Measurements from ENCODE around the gene OPCML. TPM values are rescaled to one million over a fixed set of nuclear protein-coding genes. Genes with fewer than 3 reads are reported as not detected.

Gene OPCML
- total RNA-seq, 1 donor from 2014 or later: not detected

- TF ChIP-seq, protein P1, sequence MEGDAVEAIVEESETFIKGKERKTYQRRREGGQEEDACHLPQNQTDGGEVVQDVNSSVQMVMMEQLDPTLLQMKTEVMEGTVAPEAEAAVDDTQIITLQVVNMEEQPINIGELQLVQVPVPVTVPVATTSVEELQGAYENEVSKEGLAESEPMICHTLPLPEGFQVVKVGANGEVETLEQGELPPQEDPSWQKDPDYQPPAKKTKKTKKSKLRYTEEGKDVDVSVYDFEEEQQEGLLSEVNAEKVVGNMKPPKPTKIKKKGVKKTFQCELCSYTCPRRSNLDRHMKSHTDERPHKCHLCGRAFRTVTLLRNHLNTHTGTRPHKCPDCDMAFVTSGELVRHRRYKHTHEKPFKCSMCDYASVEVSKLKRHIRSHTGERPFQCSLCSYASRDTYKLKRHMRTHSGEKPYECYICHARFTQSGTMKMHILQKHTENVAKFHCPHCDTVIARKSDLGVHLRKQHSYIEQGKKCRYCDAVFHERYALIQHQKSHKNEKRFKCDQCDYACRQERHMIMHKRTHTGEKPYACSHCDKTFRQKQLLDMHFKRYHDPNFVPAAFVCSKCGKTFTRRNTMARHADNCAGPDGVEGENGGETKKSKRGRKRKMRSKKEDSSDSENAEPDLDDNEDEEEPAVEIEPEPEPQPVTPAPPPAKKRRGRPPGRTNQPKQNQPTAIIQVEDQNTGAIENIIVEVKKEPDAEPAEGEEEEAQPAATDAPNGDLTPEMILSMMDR (IDR thresholded peaks at IDR 0.05): no peak
- Histone ChIP-seq H3K4me3 (no peak overlapping the region), H3K36me3 (no peaks in the 10 kb centered on the region), H3K4me1 (no peaks in the 10 kb centered on the region), H3K27ac (no peak overlapping the region), H3K9me3 (no peaks in the 10 kb centered on the region), H3K27me3 (no peaks in the 10 kb centered on the region)
- no peak for DNase-seq (ENCODE audit: low spot score in 2 of 2)
- intact Hi-C loops (cut with DNase I): no loop called here
Measured at GRCh38 chr11:132973686-132974085, 558.6 kb downstream of the OPCML start.

GRCh38 chr11:132972565-132972964 is 559.7 kb downstream of the OPCML start:
- DNase-seq (ENCODE audit: low spot score in 2 of 2): no peak
- Histone ChIP-seq H3K4me1 (no peaks in the 10 kb centered on the region), H3K27me3 (no peaks in the 10 kb centered on the region), H3K36me3 (no peaks in the 10 kb centered on the region), H3K27ac (no peak overlapping the region), H3K4me3 (no peak overlapping the region), H3K9me3 (no peaks in the 10 kb centered on the region)
- intact Hi-C loops (cut with DNase I): no loop called here
- TF ChIP-seq, protein P1 (IDR thresholded peaks at IDR 0.05): no peak

DNA sequence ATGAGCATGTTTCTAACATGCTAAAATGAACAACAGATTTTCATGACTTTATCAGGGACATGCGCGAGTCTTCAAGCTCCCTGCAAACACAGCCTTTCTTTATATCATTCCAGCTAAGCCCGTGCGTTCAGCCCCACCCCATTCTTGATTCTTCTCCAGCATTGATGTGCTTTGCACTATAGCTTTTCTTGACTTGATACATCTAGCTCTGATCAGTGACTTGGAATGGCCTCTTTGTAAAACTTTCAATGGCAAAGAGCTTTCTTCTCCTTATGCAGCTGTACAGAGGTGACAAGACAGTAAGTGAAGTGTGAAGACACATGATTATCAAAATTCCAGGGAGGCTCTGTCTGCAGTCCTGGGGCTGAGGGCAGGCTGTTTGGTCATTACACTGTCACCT is 561.0 kb downstream of the OPCML start:
- Histone ChIP-seq H3K36me3 (no peaks in the 10 kb centered on the region), H3K9me3 (no peaks in the 10 kb centered on the region), H3K4me3 (no peak overlapping the region), H3K4me1 (no peaks in the 10 kb centered on the region), H3K27ac (no peak overlapping the region), H3K27me3 (no peaks in the 10 kb centered on the region)
- intact Hi-C loops (cut with DNase I): no loop called here
- DNase-seq (ENCODE audit: low spot score in 2 of 2): no peak
- TF ChIP-seq, protein P1 (IDR thresholded peaks at IDR 0.05): no peak

DNA sequence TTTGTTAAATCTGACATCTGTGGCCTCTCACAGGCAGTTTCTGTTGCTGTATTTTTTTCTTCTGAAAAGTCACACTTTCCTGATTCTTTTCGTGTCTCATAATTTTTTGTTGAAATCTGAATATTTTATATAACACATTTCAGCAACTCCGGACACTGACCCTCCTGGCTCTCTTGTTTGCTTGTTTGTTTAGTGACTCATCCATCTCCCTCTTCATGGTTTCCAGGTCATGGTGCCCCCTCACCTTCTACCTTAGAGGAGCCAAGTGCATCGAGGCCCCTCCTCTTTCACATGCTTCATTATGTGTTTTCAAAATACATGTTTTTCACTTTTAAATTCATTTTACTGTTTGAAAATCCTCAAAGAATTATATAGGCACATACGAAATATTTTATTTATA is 562.4 kb downstream of the OPCML start:
- DNase-seq (ENCODE audit: low spot score in 2 of 2): no peak
- Histone ChIP-seq H3K4me1 (no peaks in the 10 kb centered on the region), H3K4me3 (no peak overlapping the region), H3K36me3 (no peaks in the 10 kb centered on the region), H3K27me3 (no peaks in the 10 kb centered on the region), H3K27ac (no peak overlapping the region), H3K9me3 (no peaks in the 10 kb centered on the region)
- TF ChIP-seq, protein P1 (IDR thresholded peaks at IDR 0.05): no peak
- intact Hi-C loops (cut with DNase I): no loop called here

DNA sequence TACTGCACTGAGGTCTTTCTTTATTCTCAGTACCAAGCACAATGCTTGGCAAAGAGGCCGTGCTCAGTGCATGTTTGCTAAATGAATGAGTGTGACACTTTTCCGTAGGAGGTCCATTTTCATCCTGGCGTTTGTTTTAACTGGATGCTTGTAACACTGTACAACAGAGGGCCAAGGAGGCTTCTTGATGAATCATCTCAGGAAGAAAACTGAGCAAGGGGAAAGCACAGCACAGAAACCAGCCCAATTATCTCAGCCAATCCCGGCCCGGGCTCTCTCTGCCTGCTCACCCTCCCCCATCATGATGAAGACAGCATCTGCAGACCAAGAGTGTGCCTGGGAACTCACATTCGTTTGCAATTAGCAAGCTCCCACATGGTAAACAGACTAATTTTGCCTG is 570.3 kb downstream of the OPCML start:
- Histone ChIP-seq H3K4me3 (no peak overlapping the region), H3K36me3 (no peaks in the 10 kb centered on the region), H3K27me3 (no peaks in the 10 kb centered on the region), H3K4me1 (no peaks in the 10 kb centered on the region), H3K27ac (no peak overlapping the region), H3K9me3 (no peaks in the 10 kb centered on the region)
- DNase-seq (ENCODE audit: low spot score in 2 of 2): no peak
- intact Hi-C loops (cut with DNase I): no loop called here
- TF ChIP-seq, protein P1 (IDR thresholded peaks at IDR 0.05): no peak

DNA sequence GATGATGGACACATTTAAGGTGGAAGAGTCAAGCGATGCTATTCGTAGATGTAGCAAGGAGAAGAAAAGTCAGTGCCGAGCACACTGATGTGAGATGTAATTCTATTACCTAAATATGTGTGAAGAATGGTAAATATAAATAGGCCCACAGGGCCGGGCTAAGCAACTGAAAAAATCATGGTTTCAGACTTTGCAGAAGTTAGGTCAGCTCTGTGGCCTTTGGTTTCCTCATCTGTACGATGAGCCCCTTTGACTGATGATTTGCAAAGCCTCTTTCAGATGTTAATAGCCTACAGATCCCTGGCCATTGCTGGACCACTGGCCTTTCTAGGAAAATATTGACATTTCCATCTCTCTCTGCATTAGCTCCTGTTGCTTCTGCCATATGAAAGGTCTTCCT is 570.8 kb downstream of the OPCML start:
- H3K27ac ChIP-seq: no peak overlapping the region
- no peak overlapping the region for H3K4me3 ChIP-seq
- no peak for DNase-seq (ENCODE audit: low spot score in 2 of 2)
- TF ChIP-seq, protein P1 (IDR thresholded peaks at IDR 0.05): no peak
- H3K36me3 ChIP-seq: no peaks in the 10 kb centered on the region
- no peaks in the 10 kb centered on the region for H3K4me1 ChIP-seq
- no peaks in the 10 kb centered on the region for H3K9me3 ChIP-seq
- intact Hi-C loops (cut with DNase I): no loop called here
- H3K27me3 ChIP-seq: no peaks in the 10 kb centered on the region
